GM21619 (cell line): ENCODE results near the gene ESPN.

Experiments used
- ATAC-seq: cut with Tn5 transposase; IDR thresholded peaks from one replicate; pipeline ENCODE4 v1.9.1; 2021; ENCODE audit not compliant: unreplicated experiment

Gene ESPN

DNA sequence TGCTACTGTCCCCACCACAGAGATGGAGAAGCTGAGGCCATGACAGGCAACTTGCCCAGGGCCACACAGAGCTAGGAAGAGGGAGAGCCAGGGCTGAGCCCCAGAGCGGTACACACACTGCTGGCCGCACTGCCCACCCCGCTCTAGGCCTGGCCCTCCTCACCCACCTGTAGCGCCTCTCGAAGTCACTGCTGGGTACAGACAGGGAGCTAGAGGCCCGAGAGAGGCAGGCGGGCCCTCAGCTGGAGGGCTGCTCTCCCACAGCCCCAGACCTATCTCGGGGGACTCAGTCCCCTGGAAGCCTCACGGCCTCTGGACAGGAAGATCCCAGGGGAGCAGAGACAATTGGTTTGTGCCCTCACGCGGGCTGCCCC, 84.2 kb downstream of the ESPN start:
- ATAC-seq, result no peak

DNA sequence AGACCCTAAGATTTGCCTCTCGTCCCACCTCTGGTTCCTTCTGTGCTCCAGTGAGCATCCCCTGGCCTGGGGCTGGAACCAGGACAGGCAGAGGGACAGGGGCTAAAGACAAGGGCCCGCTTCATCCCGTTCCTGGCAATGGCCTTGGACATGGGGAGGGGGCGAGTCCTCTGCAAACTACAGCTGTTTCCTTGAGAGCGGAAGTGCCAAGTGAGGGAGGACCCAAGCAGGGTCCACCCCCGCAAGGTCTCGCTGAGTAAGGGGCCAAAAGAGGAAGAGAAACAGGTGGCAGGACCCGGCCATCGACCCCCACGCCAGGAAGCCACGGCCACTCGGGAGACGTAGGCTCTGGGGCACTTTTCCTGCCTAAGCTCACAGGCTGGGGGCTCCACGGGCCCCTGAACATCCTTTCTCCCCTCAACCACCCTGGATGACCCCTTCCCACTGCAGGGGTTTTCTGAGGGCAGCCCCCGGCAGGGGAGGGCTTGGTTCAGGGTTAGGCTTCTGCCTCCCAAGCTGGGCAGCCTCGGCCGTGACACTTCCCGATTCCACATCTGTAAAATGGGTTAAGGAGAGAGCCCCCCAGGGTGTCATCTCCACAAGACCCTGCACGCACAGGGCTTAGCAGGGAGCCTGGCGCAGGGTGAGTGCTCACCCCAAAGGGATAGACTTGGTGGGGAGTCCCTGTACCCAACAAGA, 84.8 kb downstream of the ESPN start:
- no peak for ATAC-seq

GRCh38 chr1:6509919-6510291, 85.3 kb downstream of the ESPN start:
- ATAC-seq, result no peak

GRCh38 chr1:6510493-6510892, 85.9 kb downstream of the ESPN start:
- no peak for ATAC-seq
